HepG2 (cell line): ENCODE data around the gene SLCO4A1. TPM values are rescaled to one million over a fixed set of nuclear protein-coding genes. Genes with fewer than 3 reads are reported as not detected.

Source experiments
- BRD4 ChIP-seq: sonication (generic); formaldehyde crosslinking; IDR thresholded peaks from 2 replicates; pipeline ENCODE4 v1.4.0; 2020; ENCODE audit warnings: missing genetic modification reagents
- CBFB ChIP-seq: sonication (generic); formaldehyde crosslinking; IDR thresholded peaks from 2 replicates; pipeline ENCODE4 v1.4.0; 2020; ENCODE audit warnings: missing genetic modification reagents
- CENPBD1 ChIP-seq: sonication (generic); formaldehyde crosslinking; IDR thresholded peaks from 2 replicates; pipeline ENCODE4 v1.8.0; 2022; ENCODE audit warnings: missing genetic modification reagents, low read depth, mild to moderate bottlenecking, borderline replicate concordance
- CREB1 ChIP-seq, 2 experiments: fragments of 450-650 bp in 1 of 2; IDR thresholded peaks; 2 replicates each; pipeline ENCODE4 v1.6.1; 2016 to 2017; ENCODE audit warnings: control low read depth in 1 of 2, mild to moderate bottlenecking in 1 of 2, missing compliant biosample characterization in 1 of 2, missing genetic modification characterization in 1 of 2
- FOXC1 ChIP-seq: sonication (generic); formaldehyde crosslinking; IDR thresholded peaks from 2 replicates; pipeline ENCODE4 v1.8.0; 2022; ENCODE audit warnings: mild to moderate bottlenecking, missing genetic modification reagents, borderline replicate concordance
- FOXM1 ChIP-seq: sonication (generic); formaldehyde crosslinking; IDR thresholded peaks from 2 replicates; pipeline ENCODE4 v1.5.0; 2020; ENCODE audit warnings: missing genetic modification reagents
- KAT8 ChIP-seq: IDR thresholded peaks from 2 replicates; pipeline ENCODE4 v1.6.1; 2016; ENCODE audit warnings: missing genetic modification reagents, missing compliant biosample characterization
- MLXIP ChIP-seq: sonication (generic); formaldehyde crosslinking; IDR thresholded peaks from 2 replicates; pipeline ENCODE4 v1.9.0; 2021; ENCODE audit warnings: missing genetic modification reagents, borderline replicate concordance
- NR3C1 ChIP-seq: sonication (generic); formaldehyde crosslinking; IDR thresholded peaks from 2 replicates; pipeline ENCODE4 v1.4.0; 2020; ENCODE audit warnings: missing genetic modification reagents
- PITX1 ChIP-seq: sonication (generic); formaldehyde crosslinking; IDR thresholded peaks from 2 replicates; pipeline ENCODE4 v1.5.1; 2020; ENCODE audit warnings: mild to moderate bottlenecking, missing genetic modification reagents
- REPIN1 ChIP-seq: sonication (generic); formaldehyde crosslinking; IDR thresholded peaks from 2 replicates; pipeline ENCODE4 v1.8.0; 2022; ENCODE audit warnings: missing genetic modification reagents, low read depth, mild to moderate bottlenecking, borderline replicate concordance
- REXO4 ChIP-seq: sonication (generic); formaldehyde crosslinking; IDR thresholded peaks from 2 replicates; pipeline ENCODE4 v1.8.0; 2022; ENCODE audit warnings: missing genetic modification reagents, mild to moderate bottlenecking, borderline replicate concordance
- SAFB2 ChIP-seq: sonication (generic); formaldehyde crosslinking; IDR thresholded peaks from 2 replicates; pipeline ENCODE4 v1.5.1; 2020; ENCODE audit warnings: missing genetic modification reagents, low read depth, mild to moderate bottlenecking, borderline replicate concordance
- SIX4 ChIP-seq: sonication (generic); formaldehyde crosslinking; IDR thresholded peaks from 2 replicates; pipeline ENCODE4 v1.4.0; 2020; ENCODE audit warnings: missing genetic modification reagents
- SMAD9 ChIP-seq: sonication (generic); formaldehyde crosslinking; IDR thresholded peaks from 2 replicates; pipeline ENCODE4 v1.5.1; 2020; ENCODE audit warnings: mild to moderate bottlenecking, missing genetic modification reagents
- SMYD3 ChIP-seq: sonication (generic); formaldehyde crosslinking; IDR thresholded peaks from 2 replicates; pipeline ENCODE4 v1.8.1; 2023; ENCODE audit warnings: mild to moderate bottlenecking, missing genetic modification reagents
- ZBTB42 ChIP-seq: sonication (generic); formaldehyde crosslinking; IDR thresholded peaks from 2 replicates; pipeline ENCODE4 v1.5.0; 2020; ENCODE audit warnings: mild to moderate bottlenecking, missing genetic modification reagents
- ZMYM3 ChIP-seq: sonication (generic); formaldehyde crosslinking; IDR thresholded peaks from 2 replicates; pipeline ENCODE4 v1.5.1; 2020; ENCODE audit warnings: mild to moderate bottlenecking, missing genetic modification reagents
- ZNF180 ChIP-seq: sonication (generic); formaldehyde crosslinking; IDR thresholded peaks from 2 replicates; pipeline ENCODE4 v1.4.0; 2020; ENCODE audit warnings: low read depth, missing genetic modification reagents, borderline replicate concordance
- ZNF335 ChIP-seq: sonication (generic); formaldehyde crosslinking; IDR thresholded peaks from 2 replicates; pipeline ENCODE4 v1.4.0; 2020; ENCODE audit warnings: missing genetic modification reagents
- ZNF33A ChIP-seq: sonication (generic); formaldehyde crosslinking; IDR thresholded peaks from 2 replicates; pipeline ENCODE4 v1.5.1; 2020; ENCODE audit warnings: missing genetic modification reagents, mild to moderate bottlenecking, moderate library complexity, borderline replicate concordance
- ZNF460 ChIP-seq: sonication (generic); formaldehyde crosslinking; IDR thresholded peaks from 2 replicates; pipeline ENCODE4 v1.5.1; 2020; ENCODE audit warnings: missing genetic modification reagents, mild to moderate bottlenecking, borderline replicate concordance
- ZNF670 ChIP-seq: sonication (generic); formaldehyde crosslinking; IDR thresholded peaks from 2 replicates; pipeline ENCODE4 v1.8.0; 2022; ENCODE audit warnings: mild to moderate bottlenecking, missing genetic modification reagents, borderline replicate concordance
- ZNF83 ChIP-seq: sonication (generic); formaldehyde crosslinking; IDR thresholded peaks from 2 replicates; pipeline ENCODE4 v1.4.0; 2020; ENCODE audit warnings: missing genetic modification reagents, mild to moderate bottlenecking, borderline replicate concordance
- polyA plus RNA-seq, 8 experiments: library from polyadenylated mRNA; depleted of rRNA in 3 of 8; stranded (reverse) in 7 of 8; unstranded in 1 of 8; fragments of >200 nt; fragmentation: Illumina TruSeq in 4 of 8; extraction: Trizol in 4 of 8; gene quantifications; 2 replicates each; pipeline versions ENCODE4 v1.2.1 to v1.2.3, GENCODE V29; 2011 to 2016; ENCODE audit warnings: low read depth in 4 of 8, missing spikeins in 1 of 8, mixed read lengths in 1 of 8; ENCODE audit not compliant: insufficient read depth in 1 of 8
- total RNA-seq, 5 experiments: library from RNA; depleted of rRNA; stranded (reverse); fragments of >200 nt; fragmentation: Illumina TruSeq; extraction: Trizol; gene quantifications; 2 replicates each; pipeline ENCODE4 v1.2.3, GENCODE V29; 2016; ENCODE audit warnings: low read depth in 1 of 5
- TF ChIP-seq, protein P1 (sequence below): sonication (generic); formaldehyde crosslinking; IDR thresholded peaks from 2 replicates; pipeline ENCODE4 v1.5.0; 2020; ENCODE audit warnings: missing genetic modification reagents

The SLCO4A1 gene
- total and polyA plus RNA-seq, 2 of the 13 experiments (the other 11 are each of a cell fraction or from before 2014, with no cell fraction given) = 55.5 to 112 TPM

GRCh38 chr20:62623488-62624324, 18.6 kb upstream of the SLCO4A1 start (continued):
- TF ChIP-seq REPIN1 (CRISPR knock-in tag) (peak; percentile 80), FOXM1 (0 out of 2 replicates have a peak, but pooled peaks have one; percentile 10), CENPBD1 (CRISPR knock-in tag) (no peak), ZNF33A (CRISPR knock-in tag) (no peak), FOXC1 (CRISPR knock-in tag) (peak; percentile 63; the same call in 1 of the 2 replicates), BRD4 (CRISPR knock-in tag) (no peak), KAT8 (CRISPR knock-in tag) (peak; percentile 82), NR3C1 (CRISPR knock-in tag) (no peak), PITX1 (CRISPR knock-in tag) (peak; percentile 88), ZNF83 (peak; percentile 81; the same call in 1 of the 2 replicates), ZNF460 (no peak), ZBTB42 (peak; percentile 93), SAFB2 (CRISPR knock-in tag) (peak; percentile 68; the same call in 1 of the 2 replicates), ZNF670 (CRISPR knock-in tag) (peak; percentile 92; the same call in 1 of the 2 replicates), CBFB (CRISPR knock-in tag) (peak; percentile 57; the same call in 1 of the 2 replicates), ZNF180 (no peak), SIX4 (peak; percentile 11; the same call in 1 of the 2 replicates), MLXIP (no peak; the same call in 1 of the 2 replicates), ZMYM3 (CRISPR knock-in tag) (peak; percentile 75), REXO4 (CRISPR knock-in tag) (no peak), SMYD3 (no peak), SMAD9 (peak; percentile 84; the same call in 1 of the 2 replicates), ZNF335 (CRISPR knock-in tag) (no peak), CREB1 (IDR thresholded peaks at IDR 0.05) (no peak), CREB1 (CRISPR knock-in tag; IDR thresholded peaks at IDR 0.05) (no peak)
- TF ChIP-seq, protein P1, sequence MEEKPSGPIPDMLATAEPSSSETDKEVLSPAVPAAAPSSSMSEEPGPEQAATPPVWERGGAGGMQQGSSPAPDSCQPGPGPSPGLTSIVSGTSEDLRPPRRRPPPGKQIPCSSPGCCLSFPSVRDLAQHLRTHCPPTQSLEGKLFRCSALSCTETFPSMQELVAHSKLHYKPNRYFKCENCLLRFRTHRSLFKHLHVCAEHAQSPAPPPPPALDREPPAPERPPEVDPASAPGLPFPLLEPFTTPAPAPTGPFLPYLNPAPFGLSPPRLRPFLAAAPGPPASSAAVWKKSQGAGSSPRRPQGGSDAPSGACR (CRISPR knock-in tag) = peak; percentile 33; the same call in 1 of the 2 replicates
